T-helper 2 cell (primary cell): ENCODE data around the gene FAM20C.
A peak's percentile ranks its signal among the peaks of the same experiment; 100 is the strongest.

ENCODE experiments used
- DNase-seq, 5 experiments: peaks; one replicate each; pipeline versions ENCODE4 v3.0.0 to v3.0.0-alpha.2; 2012 to 2022
- total RNA-seq, 2 donors: gene quantifications; one replicate each; lab custom pipeline; 2026; lab: John Stamatoyannopoulos, UW

FAM20C gene
- total RNA-seq, result 0.31 to 0.40 reads per million in 2 donors

- peak in 4 of 5 experiments; percentile 16 to 32 (median 23) for DNase-seq
Measured at GRCh38 chr7:191981-192649, at the start of gene FAM20C. FAM20C (plus strand) TSS chr7:192571; CDS start chr7:193200, 629 bp downstream.

- DNase-seq, result no peak
Measured at GRCh38 chr7:143145-143751, 49.1 kb upstream of the FAM20C start.

DNA sequence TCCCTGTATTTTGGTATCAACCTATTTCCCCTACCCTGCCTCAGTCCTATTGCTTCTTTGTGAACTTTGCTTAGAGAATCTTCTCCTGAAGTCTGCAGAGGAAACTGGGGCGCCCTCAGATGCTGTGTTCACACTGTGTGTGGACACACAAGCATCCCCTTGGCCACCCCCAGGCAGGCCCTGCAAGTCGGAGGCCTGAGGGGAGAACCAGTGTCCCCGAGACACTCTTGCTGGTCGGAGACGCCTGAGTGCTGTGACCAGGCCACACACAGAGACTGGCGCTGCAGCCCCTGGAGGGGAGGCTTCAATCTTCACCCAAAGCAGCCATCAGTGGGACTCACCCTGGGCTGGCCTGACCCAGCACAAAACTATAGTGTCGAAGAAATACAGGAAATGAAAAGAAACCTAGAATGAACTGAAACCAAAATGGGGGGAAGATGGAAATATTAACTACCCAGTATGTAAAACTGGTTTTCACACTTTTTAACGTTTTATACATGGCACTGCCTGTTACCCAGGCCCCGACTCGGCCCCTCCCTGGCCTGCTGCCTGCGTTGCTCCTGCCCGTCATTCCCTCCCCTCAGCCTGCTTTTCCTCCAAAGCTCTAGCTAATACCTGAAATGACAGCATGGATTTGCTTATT, 48.4 kb upstream of the FAM20C start:
- DNase-seq, result no peak

DNA sequence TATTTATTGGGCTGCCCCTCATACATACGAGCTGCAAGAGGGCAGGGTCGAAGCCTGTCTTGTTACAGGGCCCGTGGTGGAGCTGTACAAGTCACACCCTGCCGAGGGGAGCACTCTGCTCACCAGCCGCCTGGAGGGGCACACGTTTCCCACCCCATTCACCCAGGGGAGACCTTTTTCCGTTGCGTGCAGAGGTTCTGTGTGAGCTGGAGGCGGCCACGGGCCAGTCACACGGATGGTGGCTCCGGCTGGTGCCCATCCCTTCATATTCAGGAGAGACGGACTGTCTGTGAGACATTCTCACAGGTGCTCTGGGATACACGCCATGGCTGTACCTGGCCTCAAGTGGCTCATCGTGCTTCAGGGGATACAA, 47.9 kb upstream of the FAM20C start:
- DNase-seq, result no peak

- no peak for DNase-seq
Measured at GRCh38 chr7:145863-146262, 46.5 kb upstream of the FAM20C start.

DNA sequence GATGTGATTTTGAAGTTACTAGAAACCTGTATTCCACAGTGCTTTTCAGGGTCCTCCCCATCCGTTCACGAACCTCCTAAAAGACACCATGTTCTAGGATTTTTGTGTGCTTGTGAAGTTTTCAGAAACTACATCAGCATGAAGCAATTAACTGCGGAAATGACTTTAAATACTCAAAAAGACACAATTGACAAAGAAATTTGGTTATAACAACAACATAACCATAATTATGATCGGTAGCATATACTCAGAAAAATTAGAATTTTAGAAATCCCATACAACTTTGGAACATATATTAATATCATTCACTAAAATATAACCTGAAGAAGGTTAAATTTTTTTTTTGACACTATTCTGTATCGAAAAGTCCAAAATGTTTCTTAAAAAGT, 43.8 kb upstream of the FAM20C start:
- peak in 1 of 5 experiments; percentile 9 for DNase-seq

- peak; percentile 93 to 99 (median 97) for DNase-seq
Measured at GRCh38 chr7:148932-149790, 43.2 kb upstream of the FAM20C start.

GRCh38 chr7:149791-150636, 42.4 kb upstream of the FAM20C start:
- DNase-seq, result peak in 2 of 5 experiments; percentile 11 to 53

GRCh38 chr7:150811-151221, 41.6 kb upstream of the FAM20C start:
- DNase-seq, result no peak

GRCh38 chr7:151346-152050, 40.9 kb upstream of the FAM20C start:
- no peak for DNase-seq

DNA sequence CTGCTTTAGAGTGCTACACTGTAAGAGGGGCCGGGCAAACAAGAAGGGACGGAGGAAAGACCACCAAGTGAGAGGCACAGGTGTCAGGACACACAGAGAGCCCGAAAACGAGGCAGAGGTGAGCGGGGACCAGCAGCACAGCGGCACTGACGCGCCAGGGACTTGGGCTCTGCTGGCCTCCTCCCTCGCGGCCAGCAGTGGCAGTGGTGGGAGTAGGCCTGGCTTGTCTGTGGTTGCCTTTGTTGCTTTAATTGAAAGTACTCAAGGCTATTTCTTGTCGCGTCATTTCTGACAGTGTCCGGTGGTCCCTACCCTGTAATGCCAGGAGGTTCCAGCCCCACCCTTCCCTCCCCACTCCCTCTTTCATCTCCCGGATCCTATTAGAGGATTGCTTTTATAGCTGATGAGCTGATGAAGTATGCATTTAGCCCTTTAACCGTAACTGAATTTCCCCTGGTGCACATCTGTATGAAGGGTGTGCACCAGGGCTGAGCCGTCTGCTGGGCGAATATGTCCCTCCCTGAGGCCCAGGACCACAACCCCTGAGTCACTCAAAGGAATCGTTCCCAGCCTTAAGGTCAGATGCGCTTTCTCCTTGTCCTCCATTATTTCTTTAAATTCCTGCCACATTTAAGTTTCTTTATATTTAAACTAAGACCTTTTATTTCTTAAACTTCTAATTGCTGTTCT, 39.5 kb upstream of the FAM20C start:
- DNase-seq, result no peak

GRCh38 chr7:153604-154003, 38.8 kb upstream of the FAM20C start:
- DNase-seq, result no peak

GRCh38 chr7:154096-154799, 38.1 kb upstream of the FAM20C start:
- DNase-seq, result no peak

DNA sequence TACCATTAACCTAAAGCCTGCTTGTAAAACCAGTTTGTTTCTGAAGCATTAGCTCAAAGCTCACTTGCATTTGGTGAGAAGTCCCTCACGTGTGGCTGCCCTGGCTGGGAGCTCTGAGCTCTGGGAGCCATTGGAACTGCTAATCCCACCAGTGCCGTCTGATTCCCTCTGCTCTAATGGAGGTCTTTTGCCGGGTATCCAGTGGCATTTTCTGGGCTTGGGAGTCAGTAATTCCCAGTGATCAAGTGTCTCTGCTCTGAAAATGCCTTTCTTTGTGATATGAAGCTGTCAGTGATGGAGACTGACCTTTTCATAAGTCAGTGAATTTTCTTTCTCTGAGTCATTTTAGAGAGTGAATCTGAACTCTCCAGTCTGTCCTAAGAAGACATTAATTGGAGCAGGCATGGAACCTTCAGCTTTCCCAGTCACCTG, 36.9 kb upstream of the FAM20C start:
- DNase-seq, result no peak

GRCh38 chr7:156111-157007, 36.0 kb upstream of the FAM20C start:
- DNase-seq, result no peak

DNA sequence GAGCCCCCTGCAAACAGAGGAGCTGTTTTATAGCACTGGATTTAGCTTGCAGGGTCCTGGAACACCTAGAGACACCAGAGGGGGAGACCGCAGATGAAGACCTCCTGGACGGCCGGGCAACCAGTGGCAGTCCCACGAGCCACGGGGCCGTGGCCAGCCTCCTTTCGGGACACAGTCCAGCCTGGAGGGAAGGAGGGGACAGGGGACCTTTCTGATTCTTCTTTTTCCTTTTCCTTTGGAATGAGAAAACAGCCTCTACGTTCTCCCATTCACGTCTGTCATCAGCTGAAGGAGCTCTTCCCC, 35.4 kb upstream of the FAM20C start:
- no peak for DNase-seq

DNA sequence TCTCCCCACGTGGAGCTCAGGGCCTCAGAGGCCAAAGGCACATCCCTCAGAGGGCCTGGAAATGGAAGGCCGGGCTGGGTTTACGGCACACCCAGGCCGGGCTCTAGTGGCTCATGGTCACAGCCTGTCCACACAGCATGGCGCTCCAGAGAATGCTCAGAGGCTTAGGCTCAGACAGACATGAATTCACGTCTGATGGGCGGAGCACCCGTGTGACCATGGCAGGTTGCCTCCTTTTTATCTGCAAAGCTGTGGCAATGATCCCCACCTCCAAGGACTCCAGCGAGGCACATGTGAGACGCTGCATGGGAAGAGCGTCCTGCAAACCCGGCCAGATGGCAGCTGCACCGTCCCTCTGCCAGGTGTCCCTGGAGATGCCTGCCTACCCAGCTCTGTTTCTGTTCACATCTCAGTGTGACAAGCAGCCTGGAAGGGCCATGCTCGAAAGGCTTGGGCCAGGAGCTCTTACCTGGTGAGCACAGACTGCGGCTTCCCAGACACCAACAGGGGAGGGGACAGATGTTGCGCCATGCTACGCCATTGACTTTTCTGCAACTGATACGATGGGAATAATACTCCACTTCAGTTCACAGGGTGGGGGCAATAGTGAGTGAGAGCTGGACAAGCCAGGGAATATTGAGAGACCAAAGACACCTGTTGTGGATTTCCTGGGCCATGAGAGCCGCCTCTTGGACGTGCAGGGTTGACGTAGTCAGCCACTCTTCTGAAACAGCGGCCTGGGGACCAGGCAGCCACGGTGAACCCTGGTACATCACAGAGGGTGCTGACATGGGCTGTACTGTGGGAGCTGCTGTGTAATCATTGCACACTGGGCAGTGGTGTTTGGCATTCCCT, 34.4 kb upstream of the FAM20C start:
- DNase-seq, result no peak

GRCh38 chr7:158771-159170, 33.6 kb upstream of the FAM20C start:
- DNase-seq, result no peak
